ENCODE results near the gene WASHC4. TPM values are rescaled to one million over a fixed set of nuclear protein-coding genes. Genes with fewer than 3 reads are reported as not detected.

The WASHC4 gene
- total and polyA plus RNA-seq, 2 experiments from 2014 or later: 75.7 to 83.0 TPM

- Mint-ChIP-seq H3K27ac (no peak overlapping the region), H3K27me3 (ENCODE audit: insufficient read depth, low read depth, poor library complexity) (peaks cover 3% of the 10 kb centered on the region), H3K4me3 (no peak overlapping the region), H3K9me3 (no peaks in the 10 kb centered on the region; the same call in 2 of the 3 replicates), H3K4me1 (peaks cover 5% of the 10 kb centered on the region), H3K36me3 (ENCODE audit: low read depth) (peaks cover 22% of the 10 kb centered on the region)
- peaks cover 4% of the 10 kb centered on the region; the same call in 1 of the 2 replicates for H3K4me1 ChIP-seq (ENCODE audit: insufficient read depth)
- no peak overlapping the region for H3K4me3 ChIP-seq
- no peak for TF ChIP-seq ZNF114 (CRISPR knock-in tag; IDR thresholded peaks at IDR 0.05)
- TF ChIP-seq EZH2phosphoT487 (IDR thresholded peaks at IDR 0.05; ENCODE audit: unreplicated experiment): no peak
- TF ChIP-seq, protein P1, sequence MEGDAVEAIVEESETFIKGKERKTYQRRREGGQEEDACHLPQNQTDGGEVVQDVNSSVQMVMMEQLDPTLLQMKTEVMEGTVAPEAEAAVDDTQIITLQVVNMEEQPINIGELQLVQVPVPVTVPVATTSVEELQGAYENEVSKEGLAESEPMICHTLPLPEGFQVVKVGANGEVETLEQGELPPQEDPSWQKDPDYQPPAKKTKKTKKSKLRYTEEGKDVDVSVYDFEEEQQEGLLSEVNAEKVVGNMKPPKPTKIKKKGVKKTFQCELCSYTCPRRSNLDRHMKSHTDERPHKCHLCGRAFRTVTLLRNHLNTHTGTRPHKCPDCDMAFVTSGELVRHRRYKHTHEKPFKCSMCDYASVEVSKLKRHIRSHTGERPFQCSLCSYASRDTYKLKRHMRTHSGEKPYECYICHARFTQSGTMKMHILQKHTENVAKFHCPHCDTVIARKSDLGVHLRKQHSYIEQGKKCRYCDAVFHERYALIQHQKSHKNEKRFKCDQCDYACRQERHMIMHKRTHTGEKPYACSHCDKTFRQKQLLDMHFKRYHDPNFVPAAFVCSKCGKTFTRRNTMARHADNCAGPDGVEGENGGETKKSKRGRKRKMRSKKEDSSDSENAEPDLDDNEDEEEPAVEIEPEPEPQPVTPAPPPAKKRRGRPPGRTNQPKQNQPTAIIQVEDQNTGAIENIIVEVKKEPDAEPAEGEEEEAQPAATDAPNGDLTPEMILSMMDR (conservative IDR thresholded peaks at IDR 0.05; ENCODE audit: low read depth in 2 of 2): no peak
- TF ChIP-seq STAT1 (IDR thresholded peaks at IDR 0.05; ENCODE audit: unreplicated experiment): no peak
- TF ChIP-seq POLR2AphosphoS5 (IDR thresholded peaks at IDR 0.05; ENCODE audit: low read depth): no peak
- no peak for TF ChIP-seq CREB1 (CRISPR knock-in tag; IDR thresholded peaks at IDR 0.05; ENCODE audit: low read depth)
- no peak for TF ChIP-seq ZNF331 (CRISPR knock-in tag; IDR thresholded peaks at IDR 0.05; ENCODE audit: low read depth)
- no peak for TF ChIP-seq NANOG (IDR thresholded peaks at IDR 0.05; ENCODE audit: borderline replicate concordance)
- TF ChIP-seq ZNF462 (CRISPR knock-in tag; IDR thresholded peaks at IDR 0.05): no peak
- no peak for TF ChIP-seq JUNB (IDR thresholded peaks at IDR 0.05; ENCODE audit: unreplicated experiment)
- TF ChIP-seq, protein P2, sequence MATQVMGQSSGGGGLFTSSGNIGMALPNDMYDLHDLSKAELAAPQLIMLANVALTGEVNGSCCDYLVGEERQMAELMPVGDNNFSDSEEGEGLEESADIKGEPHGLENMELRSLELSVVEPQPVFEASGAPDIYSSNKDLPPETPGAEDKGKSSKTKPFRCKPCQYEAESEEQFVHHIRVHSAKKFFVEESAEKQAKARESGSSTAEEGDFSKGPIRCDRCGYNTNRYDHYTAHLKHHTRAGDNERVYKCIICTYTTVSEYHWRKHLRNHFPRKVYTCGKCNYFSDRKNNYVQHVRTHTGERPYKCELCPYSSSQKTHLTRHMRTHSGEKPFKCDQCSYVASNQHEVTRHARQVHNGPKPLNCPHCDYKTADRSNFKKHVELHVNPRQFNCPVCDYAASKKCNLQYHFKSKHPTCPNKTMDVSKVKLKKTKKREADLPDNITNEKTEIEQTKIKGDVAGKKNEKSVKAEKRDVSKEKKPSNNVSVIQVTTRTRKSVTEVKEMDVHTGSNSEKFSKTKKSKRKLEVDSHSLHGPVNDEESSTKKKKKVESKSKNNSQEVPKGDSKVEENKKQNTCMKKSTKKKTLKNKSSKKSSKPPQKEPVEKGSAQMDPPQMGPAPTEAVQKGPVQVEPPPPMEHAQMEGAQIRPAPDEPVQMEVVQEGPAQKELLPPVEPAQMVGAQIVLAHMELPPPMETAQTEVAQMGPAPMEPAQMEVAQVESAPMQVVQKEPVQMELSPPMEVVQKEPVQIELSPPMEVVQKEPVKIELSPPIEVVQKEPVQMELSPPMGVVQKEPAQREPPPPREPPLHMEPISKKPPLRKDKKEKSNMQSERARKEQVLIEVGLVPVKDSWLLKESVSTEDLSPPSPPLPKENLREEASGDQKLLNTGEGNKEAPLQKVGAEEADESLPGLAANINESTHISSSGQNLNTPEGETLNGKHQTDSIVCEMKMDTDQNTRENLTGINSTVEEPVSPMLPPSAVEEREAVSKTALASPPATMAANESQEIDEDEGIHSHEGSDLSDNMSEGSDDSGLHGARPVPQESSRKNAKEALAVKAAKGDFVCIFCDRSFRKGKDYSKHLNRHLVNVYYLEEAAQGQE (IDR thresholded peaks at IDR 0.05; ENCODE audit: unreplicated experiment): no peak
- TF ChIP-seq, protein P3, sequence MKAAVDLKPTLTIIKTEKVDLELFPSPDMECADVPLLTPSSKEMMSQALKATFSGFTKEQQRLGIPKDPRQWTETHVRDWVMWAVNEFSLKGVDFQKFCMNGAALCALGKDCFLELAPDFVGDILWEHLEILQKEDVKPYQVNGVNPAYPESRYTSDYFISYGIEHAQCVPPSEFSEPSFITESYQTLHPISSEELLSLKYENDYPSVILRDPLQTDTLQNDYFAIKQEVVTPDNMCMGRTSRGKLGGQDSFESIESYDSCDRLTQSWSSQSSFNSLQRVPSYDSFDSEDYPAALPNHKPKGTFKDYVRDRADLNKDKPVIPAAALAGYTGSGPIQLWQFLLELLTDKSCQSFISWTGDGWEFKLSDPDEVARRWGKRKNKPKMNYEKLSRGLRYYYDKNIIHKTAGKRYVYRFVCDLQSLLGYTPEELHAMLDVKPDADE (IDR thresholded peaks at IDR 0.05): no peak
- TF ChIP-seq EZH2 (IDR thresholded peaks at IDR 0.05; ENCODE audit: low read depth, unreplicated experiment): no peak
- ATAC-seq (no peak), DNase-seq (ENCODE audit: low spot score) (no peak)
- no peaks in the 10 kb centered on the region for H3F3A ChIP-seq (replicated peaks; ENCODE audit: low read depth)
- 0 out of 2 replicates have a peak, but pooled peaks cover 5% of the 10 kb centered on the region for H3K36me3 ChIP-seq (ENCODE audit: insufficient read depth)
- H3K27ac ChIP-seq (ENCODE audit: low read depth): no peak overlapping the region
- no peaks in the 10 kb centered on the region; the same call in 1 of the 2 replicates for H4K20me1 ChIP-seq (replicated peaks; ENCODE audit: insufficient read depth)
- H2AFZ ChIP-seq: no peak overlapping the region
- H3K4me2 ChIP-seq: no peak overlapping the region
- H3K9me2 ChIP-seq (ENCODE audit: insufficient read depth): no peaks in the 10 kb centered on the region
- H3K79me2 ChIP-seq (replicated peaks; ENCODE audit: insufficient read depth): no peaks in the 10 kb centered on the region
- no peaks in the 10 kb centered on the region for H3K27me3 ChIP-seq (ENCODE audit: insufficient read depth)
Measured at GRCh38 chr12:105201299-105201698, 93.8 kb downstream of the WASHC4 start.

Measured in GM23338 (cell line).